Measurements from ENCODE around the gene FHIT.

The FHIT gene

GRCh38 chr3:59717679-59718205 is 1533.5 kb downstream of the FHIT start:
- no peak for DNase-seq

GRCh38 chr3:59714066-59714465 is 1537.2 kb downstream of the FHIT start:
- DNase-seq: no peak

GRCh38 chr3:59710554-59710953 is 1540.7 kb downstream of the FHIT start:
- no peak for DNase-seq

GRCh38 chr3:59709702-59710553 is 1541.3 kb downstream of the FHIT start:
- no peak for DNase-seq

- DNase-seq: no peak
These were observed 1543.0 kb downstream of the FHIT start for GRCh38 chr3:59708202-59708601.

- no peak for DNase-seq
These were observed 1547.0 kb downstream of the FHIT start for GRCh38 chr3:59704292-59704691.

GRCh38 chr3:59699648-59700320 is 1551.5 kb downstream of the FHIT start:
- no peak for DNase-seq

Data from activated gamma-delta T cell treated with Interleukin-2 at 50 U/mL for 16 hours (primary cell).